OCI-LY3 (cell line): ENCODE measurements around the gene MYCN.

Source experiments
- CTCF ChIP-seq: fragments of 200-600, 300-600 bp; sonication (generic); IDR thresholded peaks from 2 replicates; pipeline ENCODE4 v1.5.1; 2014; ENCODE audit warnings: antibody characterized with exemption, low read length, low read depth
- EZH2phosphoT487 ChIP-seq: fragments of 200-600 bp; shearing (Covaris generic); IDR thresholded peaks from 2 replicates; pipeline ENCODE4 v1.6.1; 2018; ENCODE audit warnings: antibody characterized with exemption, mixed run types, low read depth

- TF ChIP-seq CTCF (no peak), EZH2phosphoT487 (no peak)
Measured at GRCh38 chr2:15899751-15900493, 40.4 kb upstream of the MYCN start.
